GM19240 (cell line): ENCODE measurements around the gene IL23R.
A peak's percentile ranks its signal among the peaks of the same experiment; 100 is the strongest.

Experiments
- DNase-seq: peaks from one replicate; pipeline ENCODE4 v3.0.0; 2011; ENCODE audit warnings: low spot score; ENCODE audit not compliant: insufficient read length

IL23R gene

GRCh38 chr1:67148516-67149178 is 17.6 kb upstream of the IL23R start:
- DNase-seq: no peak

DNA sequence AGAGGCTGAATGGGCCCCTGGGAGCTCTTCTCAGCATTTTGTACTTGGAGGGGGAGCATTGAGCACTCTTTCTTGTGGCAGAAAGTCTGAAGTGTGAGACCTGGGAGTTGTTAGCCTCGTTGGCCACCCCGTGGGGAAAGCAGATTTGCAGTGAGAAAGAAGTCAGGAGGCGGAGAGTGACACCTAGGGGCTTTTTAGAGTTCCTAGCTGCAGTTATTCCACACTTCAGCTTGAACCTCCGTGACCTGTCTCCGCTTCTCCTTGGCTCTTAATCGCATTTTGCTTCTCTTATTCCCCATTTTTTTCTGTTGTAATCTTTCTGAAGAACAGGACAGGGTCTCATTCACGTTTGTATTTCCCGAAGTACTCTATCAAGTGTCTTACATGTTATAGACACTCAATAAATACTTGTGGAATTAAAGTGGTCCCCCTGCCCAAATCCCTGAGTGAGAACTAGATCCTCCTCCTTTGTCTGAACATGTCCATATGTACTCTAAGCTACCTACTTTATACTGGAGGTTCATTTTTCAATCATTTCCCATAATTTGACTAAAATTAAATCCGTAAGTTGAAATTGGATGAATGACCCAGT is 17.0 kb upstream of the IL23R start:
- peak; percentile 24 for DNase-seq

DNA sequence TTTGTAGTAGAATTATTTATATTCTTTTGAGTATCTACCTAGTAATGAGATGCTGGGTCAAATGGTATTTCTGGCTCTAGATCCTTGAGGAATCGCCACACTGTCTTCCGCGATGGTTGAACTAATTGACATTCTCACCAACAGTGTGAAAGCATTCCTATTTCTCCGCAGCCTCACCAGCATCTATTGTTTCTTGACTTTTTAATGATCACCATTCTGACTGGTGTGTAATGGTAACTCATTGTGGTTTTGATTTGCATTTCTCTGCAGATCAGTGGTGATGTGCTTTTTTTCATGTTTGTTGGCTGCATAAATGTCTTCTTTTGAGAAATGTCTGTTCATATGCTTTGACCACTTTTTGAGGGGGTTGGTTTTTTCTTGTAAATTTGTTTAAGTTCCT is 15.3 kb upstream of the IL23R start:
- no peak for DNase-seq

- DNase-seq: no peak
Measured at GRCh38 chr1:67158401-67158800, 7.9 kb upstream of the IL23R start.

GRCh38 chr1:67159233-67159632 is 7.0 kb upstream of the IL23R start:
- DNase-seq: no peak

DNA sequence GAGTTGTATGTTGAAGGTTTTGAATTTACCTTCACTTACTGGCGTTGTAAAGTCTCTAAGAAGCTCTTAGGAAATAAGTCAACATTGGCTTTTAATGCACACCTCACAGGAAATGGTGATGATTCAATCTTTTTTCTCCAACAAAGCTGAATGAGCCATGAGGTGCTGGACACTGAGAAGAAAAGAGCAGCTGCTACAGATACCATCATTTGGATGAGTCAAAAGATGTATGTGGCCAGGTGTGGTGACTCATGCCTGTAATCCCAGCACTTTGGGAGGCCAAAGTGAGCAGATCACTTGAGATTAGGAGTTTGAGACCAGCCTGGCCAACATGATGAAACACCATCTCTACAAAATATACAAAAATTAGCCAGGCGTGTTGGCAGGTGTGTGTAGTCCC is 3.3 kb upstream of the IL23R start:
- DNase-seq: no peak

GRCh38 chr1:67165468-67166041 is 699 bp upstream of the IL23R start:
- DNase-seq: no peak

DNA sequence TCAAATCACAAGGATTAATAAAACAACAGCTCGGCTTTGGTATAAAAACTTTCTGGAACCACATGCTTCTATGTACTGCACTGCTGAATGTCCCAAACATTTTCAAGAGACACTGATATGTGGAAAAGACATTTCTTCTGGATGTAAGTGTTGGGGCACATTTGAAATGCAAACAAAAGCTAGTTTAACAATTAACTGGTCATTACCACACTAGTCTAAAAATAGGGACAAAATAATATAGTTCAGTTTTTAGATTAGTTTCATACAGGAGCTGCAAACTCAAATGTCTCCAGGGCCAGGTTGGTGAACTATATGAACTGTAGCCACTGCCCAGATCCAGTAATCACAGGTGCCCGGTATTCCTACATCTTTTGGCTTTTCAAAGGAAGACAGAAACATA is 3.2 kb downstream of the IL23R start:
- DNase-seq: no peak

DNA sequence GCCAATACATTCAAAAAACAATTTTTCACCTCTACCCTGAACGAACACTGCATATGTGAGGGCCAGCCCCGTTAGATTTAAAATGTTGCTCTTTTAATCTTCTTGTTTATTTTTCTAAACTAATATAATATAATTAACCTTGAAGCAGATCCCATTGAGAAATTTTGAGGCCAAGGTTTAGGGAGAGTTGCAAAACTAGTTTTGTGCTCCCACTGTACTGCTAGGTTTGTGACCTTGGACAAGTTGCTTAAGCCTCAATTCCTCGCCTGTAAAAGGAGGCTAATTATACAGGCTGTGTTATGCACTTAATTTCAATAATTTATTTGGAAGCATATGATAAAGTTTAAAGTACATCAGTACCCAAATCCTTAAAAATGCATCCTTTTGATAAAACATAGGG is 3.7 kb downstream of the IL23R start:
- DNase-seq: no peak

DNA sequence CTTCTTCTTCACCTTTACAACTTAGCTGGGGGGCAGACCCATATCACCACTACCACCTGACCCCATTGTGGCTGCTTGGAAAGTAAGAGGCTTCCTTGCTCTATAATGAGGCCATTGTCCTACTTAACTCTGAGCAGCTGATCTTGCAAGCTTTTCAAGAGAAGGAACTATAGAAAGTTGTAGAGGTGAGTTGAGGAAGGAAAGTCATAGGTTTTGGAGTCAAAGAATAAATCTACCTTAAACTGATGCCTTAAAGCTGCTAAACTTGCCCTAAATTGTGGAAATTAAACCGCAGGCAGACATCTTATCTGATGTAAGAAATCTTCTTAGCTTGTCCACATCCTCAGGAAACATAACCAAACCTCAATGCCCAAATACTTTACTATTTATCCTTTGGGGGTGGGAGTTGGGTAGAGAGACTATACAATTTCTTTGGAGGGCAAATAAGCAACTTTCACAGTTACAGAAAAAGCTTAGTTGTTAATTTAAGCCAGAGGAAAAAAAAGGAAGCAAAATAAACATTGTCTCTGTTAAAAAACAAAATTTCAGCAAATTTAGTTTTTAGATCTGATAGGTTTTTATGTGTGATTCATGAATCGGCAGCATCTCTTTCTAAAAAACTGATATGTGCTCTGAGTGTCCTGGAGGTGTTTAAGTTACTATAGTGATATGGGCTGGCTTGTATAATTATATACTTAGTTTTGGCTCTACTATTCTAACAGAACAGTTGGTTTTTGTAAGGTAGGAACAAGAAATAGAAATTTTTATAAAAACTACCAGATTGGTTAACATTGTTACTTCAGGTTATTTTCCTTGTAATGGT is 4.7 kb downstream of the IL23R start:
- no peak for DNase-seq

GRCh38 chr1:67171574-67171955 is 5.3 kb downstream of the IL23R start:
- no peak for DNase-seq

DNA sequence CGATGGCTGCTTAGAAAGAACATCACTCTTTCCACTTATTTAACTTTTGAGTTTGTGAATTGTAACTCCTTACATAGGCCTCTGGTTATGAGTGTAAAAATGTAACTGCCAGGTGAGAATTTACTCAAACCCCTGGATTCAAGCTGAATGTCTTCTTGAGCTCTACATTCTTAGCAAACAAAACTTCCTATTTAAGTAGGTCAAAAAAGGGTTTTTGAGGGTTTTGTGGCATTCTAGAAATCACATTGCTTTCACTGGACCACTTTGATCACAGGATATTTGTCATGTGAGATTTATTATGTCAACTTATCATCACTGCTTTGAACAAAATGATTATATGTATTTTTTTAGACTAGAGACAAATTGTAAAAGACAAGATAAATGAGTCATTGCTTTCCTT is 5.7 kb downstream of the IL23R start:
- no peak for DNase-seq

GRCh38 chr1:67173988-67174387 is 7.7 kb downstream of the IL23R start:
- DNase-seq: no peak

GRCh38 chr1:67174716-67175284 is 8.5 kb downstream of the IL23R start:
- no peak for DNase-seq

DNA sequence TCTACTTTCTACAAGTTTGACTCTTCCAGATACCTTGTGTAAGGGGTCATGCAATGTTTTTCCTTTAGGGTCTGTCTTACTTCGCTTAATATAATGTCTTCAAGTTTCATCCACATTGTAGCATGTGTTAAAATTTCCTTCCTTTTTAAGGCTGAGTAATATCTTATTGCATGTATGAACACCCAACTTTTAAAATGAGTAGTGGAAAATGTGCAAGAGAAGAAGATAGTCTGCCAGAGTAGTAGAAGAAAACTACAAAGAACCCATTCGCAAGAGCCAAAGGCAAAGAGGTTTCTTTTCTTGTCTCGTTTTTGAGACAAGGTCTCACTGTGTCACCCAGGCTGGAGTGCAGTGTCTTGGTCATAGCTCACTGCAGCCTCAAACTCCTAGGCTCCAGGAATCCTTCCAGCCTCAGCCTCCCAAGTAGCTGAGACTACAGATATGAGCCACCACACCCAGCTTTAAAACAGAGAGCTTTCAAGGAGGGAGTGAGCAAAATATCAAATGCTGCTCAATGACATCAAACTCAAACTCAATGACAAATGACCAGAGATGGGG is 9.4 kb downstream of the IL23R start:
- no peak for DNase-seq

DNA sequence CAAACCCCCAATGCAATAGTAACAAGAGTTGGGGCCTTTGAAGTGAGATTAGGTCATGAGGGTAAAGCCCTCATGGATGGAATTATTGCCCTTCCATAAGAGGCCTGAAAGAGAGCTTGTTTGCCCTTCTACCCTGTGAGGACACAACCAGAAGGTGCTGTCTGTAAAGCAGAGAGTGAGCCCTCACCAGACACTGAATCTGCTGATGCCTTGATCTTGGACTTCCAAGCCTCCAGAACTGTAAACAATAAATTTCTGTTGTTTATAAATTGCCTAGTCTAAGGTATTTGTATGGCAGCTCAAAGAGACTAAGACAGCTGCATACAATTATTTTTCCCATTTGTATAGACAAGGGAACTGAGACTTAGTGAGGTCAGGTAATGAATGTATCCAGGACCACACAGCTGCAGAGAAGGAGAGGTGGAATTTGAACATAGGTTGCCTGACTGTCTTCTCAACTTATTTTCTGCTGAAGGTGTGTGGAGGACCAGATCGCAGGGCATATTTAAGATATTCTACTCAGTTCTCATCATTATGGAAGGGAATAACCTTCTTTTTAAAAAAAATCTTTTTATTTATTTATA is 18.7 kb downstream of the IL23R start:
- DNase-seq: no peak

DNA sequence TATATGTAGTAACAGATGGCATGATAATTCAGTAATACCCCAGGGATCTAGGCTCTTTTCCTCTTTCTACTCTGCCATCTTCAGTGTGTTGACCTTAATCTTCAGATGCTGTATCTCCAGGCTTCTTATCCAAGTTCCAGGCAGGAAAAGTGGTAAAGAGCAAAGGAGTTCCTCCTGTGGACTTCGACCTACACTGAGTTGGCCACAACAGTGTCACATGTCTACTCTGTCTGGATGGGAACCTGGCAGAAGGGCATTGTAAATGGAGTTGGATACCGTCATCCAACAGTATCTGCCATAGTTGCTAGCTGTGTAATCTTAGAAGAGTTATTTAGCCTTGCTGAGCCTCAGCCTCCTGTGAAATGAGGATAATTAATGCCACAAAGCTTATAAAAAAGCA is 21.9 kb downstream of the IL23R start:
- DNase-seq: no peak

DNA sequence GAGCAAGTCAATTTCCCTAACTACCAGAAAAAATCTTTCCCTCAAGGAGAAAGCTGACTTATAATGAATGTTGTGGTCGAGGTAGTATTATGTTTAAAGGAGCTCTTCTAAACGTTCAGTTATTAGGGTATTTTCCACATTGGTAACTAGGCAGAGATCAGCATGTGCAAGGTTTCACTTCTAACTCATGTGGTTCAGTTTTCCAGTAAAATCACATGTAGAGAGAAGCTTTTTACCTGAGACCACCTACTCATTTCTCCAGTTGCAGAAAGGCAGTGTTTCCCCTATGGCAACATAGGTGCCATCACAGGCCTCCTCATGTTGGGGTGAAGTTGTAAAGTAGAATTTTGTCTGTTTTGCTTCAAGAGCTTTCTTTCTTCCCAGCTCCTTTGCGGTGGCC is 23.7 kb downstream of the IL23R start:
- DNase-seq: no peak

GRCh38 chr1:67190410-67190809 is 24.2 kb downstream of the IL23R start:
- DNase-seq: no peak

DNA sequence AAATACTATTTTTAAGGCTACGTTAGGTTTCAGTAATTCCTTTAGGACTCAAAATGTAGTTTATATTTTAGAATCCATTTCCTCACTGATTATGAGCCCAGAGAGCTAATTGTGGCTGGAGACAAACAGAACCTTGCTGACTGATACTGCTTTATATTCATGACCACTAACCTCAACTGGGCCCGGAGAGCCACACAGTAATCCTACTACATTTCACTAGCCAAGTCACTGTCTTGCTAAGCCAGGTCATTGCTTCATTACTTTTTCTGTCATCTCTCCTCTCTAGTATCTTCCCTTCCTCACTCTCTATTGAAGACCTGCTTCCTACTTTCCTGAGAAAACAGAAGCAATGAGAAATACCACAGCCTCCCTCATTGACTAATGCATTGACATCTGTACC is 24.7 kb downstream of the IL23R start:
- DNase-seq: no peak
